ENCODE data around the gene CTDNEP1.

The CTDNEP1 gene

GRCh38 chr17:7266784-7267183 lies 15.2 kb upstream of the CTDNEP1 start:
- DNase-seq (ENCODE audit: low read depth), result no peak
- H3K4me3 ChIP-seq (ENCODE audit: low read depth, low read length), result no peak overlapping the region
- TF ChIP-seq CTCF (IDR thresholded peaks at IDR 0.05; ENCODE audit: control insufficient read depth, extremely low read depth, insufficient read depth), result no peak

GRCh38 chr17:7263801-7264078 lies 12.2 kb upstream of the CTDNEP1 start:
- no peak for TF ChIP-seq CTCF (IDR thresholded peaks at IDR 0.05; ENCODE audit: control insufficient read depth, extremely low read depth, insufficient read depth)
- DNase-seq (ENCODE audit: low read depth), result no peak
- peak overlapping the region; percentile 96 for H3K4me3 ChIP-seq (ENCODE audit: low read depth, low read length)

- DNase-seq (ENCODE audit: low read depth), result peak; percentile 73
- no peak for TF ChIP-seq CTCF (IDR thresholded peaks at IDR 0.05; ENCODE audit: control insufficient read depth, extremely low read depth, insufficient read depth)
- H3K4me3 ChIP-seq (ENCODE audit: low read depth, low read length), result peak overlapping the region; percentile 96
Observed at GRCh38 chr17:7262935-7263800, 11.6 kb upstream of the CTDNEP1 start.

GRCh38 chr17:7262192-7262934 lies 10.8 kb upstream of the CTDNEP1 start, which contains the start of gene CLDN7:
Gene CLDN7, minus strand, starts transcription at chr17:7262478. Its CDS starts 435 bp downstream, at chr17:7262043.
- peak; percentile 87 for DNase-seq (ENCODE audit: low read depth)
- TF ChIP-seq CTCF (IDR thresholded peaks at IDR 0.05; ENCODE audit: control insufficient read depth, extremely low read depth, insufficient read depth), result peak; percentile 57
- H3K4me3 ChIP-seq (ENCODE audit: low read depth, low read length), result peak within 1 kb of the TSS; percentile 96

GRCh38 chr17:7261379-7262191 lies 10.1 kb upstream of the CTDNEP1 start:
- H3K4me3 ChIP-seq (ENCODE audit: low read depth, low read length), result peak overlapping the region; percentile 96
- DNase-seq (ENCODE audit: low read depth), result no peak
- TF ChIP-seq CTCF (IDR thresholded peaks at IDR 0.05; ENCODE audit: control insufficient read depth, extremely low read depth, insufficient read depth), result no peak

GRCh38 chr17:7260651-7261378 lies 9.3 kb upstream of the CTDNEP1 start:
- TF ChIP-seq CTCF (IDR thresholded peaks at IDR 0.05; ENCODE audit: control insufficient read depth, extremely low read depth, insufficient read depth), result no peak
- DNase-seq (ENCODE audit: low read depth), result no peak
- H3K4me3 ChIP-seq (ENCODE audit: low read depth, low read length), result peak overlapping the region; percentile 96

All from LNCaP clone FGC (cell line).